Large intestine (tissue), 3 donors: ENCODE measurements around the gene DQX1. TPM values are rescaled to one million over a fixed set of nuclear protein-coding genes. Genes with fewer than 3 reads are reported as not detected.

Source experiments
- DNase-seq, 2 donors: peaks; one replicate each; pipeline versions ENCODE4 v3.0.0 to v3.0.0-alpha.2; 2013
- H3K27ac ChIP-seq: one replicate; pipeline ENCODE4 v1.5.1; 2013; ENCODE audit warnings: low read length
- H3K27me3 ChIP-seq: 2 replicates; pipeline ENCODE4 v1.6.1; 2013; ENCODE audit warnings: low read length; ENCODE audit not compliant: control insufficient read depth, insufficient read depth
- H3K36me3 ChIP-seq: 2 replicates; pipeline ENCODE4 v1.6.1; 2013; ENCODE audit warnings: low read length; ENCODE audit not compliant: control insufficient read depth, insufficient read depth
- H3K4me1 ChIP-seq: one replicate; pipeline ENCODE4 v1.6.1; 2013; ENCODE audit warnings: low read length; ENCODE audit not compliant: control insufficient read depth, insufficient read depth
- H3K4me3 ChIP-seq: one replicate; pipeline ENCODE4 v1.5.1; 2013; ENCODE audit warnings: low read length
- H3K9me3 ChIP-seq: one replicate; pipeline ENCODE4 v1.6.1; 2013; ENCODE audit warnings: mild to moderate bottlenecking, low read depth, low read length, moderate library complexity; ENCODE audit not compliant: control insufficient read depth
- WGBS: methylation state at CpG from one replicate; pipeline ENCODE4 v1.1.5; 2013; ENCODE audit warnings: low lambda C conversion rate; ENCODE audit not compliant: insufficient coverage; 5-methylcytosine and 5-hydroxymethylcytosine counted together
- polyA plus RNA-seq: library from polyadenylated mRNA; unstranded; fragments of 120-200 nt; gene quantifications from one replicate; pipeline ENCODE4 v1.2.1, GENCODE V29; 2013

The DQX1 gene
- polyA plus RNA-seq, 1 donor, result 12.9 TPM

GRCh38 chr2:74499940-74500577, 26.0 kb downstream of the DQX1 start:
- DNase-seq, result no peak
- peaks cover 41% of the 10 kb centered on the region for H3K4me1 ChIP-seq
- peaks cover 54% of the 10 kb centered on the region for H3K27me3 ChIP-seq
- H3K36me3 ChIP-seq, result peaks cover 9% of the 10 kb centered on the region
- H3K27ac ChIP-seq, result peak overlapping the region; percentile 97
- H3K4me3 ChIP-seq, result peak overlapping the region; percentile 74
- 40% methylated on average over 1 of the region's 15 CpGs for WGBS
- peaks cover 9% of the 10 kb centered on the region for H3K9me3 ChIP-seq

- Histone ChIP-seq H3K9me3 (peaks cover 9% of the 10 kb centered on the region), H3K4me3 (peak within 1 kb of the TSS; percentile 74), H3K27me3 (peaks cover 54% of the 10 kb centered on the region), H3K36me3 (peaks cover 5% of the 10 kb centered on the region), H3K27ac (peak within 1 kb of the TSS; percentile 97), H3K4me1 (peaks cover 37% of the 10 kb centered on the region)
- whole genome bisulfite sequencing, result no CpG with 5 or more reads among the region's 65 CpGs
- DNase-seq, result peak in 1 of 2 donors; percentile 81
Measured at GRCh38 chr2:74499267-74499939, 26.6 kb downstream of the DQX1 start, which contains the start of gene LBX2. LBX2 (minus strand) TSS chr2:74499603; CDS start chr2:74499537, 66 bp downstream.

- peaks cover 33% of the 10 kb centered on the region for H3K4me1 ChIP-seq
- no CpG with 5 or more reads among the region's 41 CpGs for WGBS
- H3K27ac ChIP-seq, result peak overlapping the region; percentile 97
- H3K36me3 ChIP-seq, result peaks cover 12% of the 10 kb centered on the region
- H3K27me3 ChIP-seq, result peaks cover 54% of the 10 kb centered on the region
- H3K4me3 ChIP-seq, result peak overlapping the region; percentile 74
- DNase-seq, result peak in 1 of 2 donors; percentile 71
- H3K9me3 ChIP-seq, result peaks cover 9% of the 10 kb centered on the region
Measured at GRCh38 chr2:74498500-74499266, 27.3 kb downstream of the DQX1 start.

- Histone ChIP-seq H3K36me3 (peaks cover 19% of the 10 kb centered on the region), H3K27me3 (peaks cover 52% of the 10 kb centered on the region), H3K27ac (peak overlapping the region; percentile 97), H3K9me3 (peaks cover 7% of the 10 kb centered on the region), H3K4me1 (peaks cover 37% of the 10 kb centered on the region), H3K4me3 (peak overlapping the region; percentile 74)
- DNase-seq, result peak in 1 of 2 donors; percentile 72
- no CpG with 5 or more reads among the region's 61 CpGs for WGBS
Measured at GRCh38 chr2:74497777-74498499, 28.1 kb downstream of the DQX1 start.

- peak in 1 of 2 donors; percentile 73 for DNase-seq
- peak overlapping the region; percentile 74 for H3K4me3 ChIP-seq
- H3K36me3 ChIP-seq, result peaks cover 27% of the 10 kb centered on the region
Measured at GRCh38 chr2:74496997-74497776, 28.8 kb downstream of the DQX1 start.

GRCh38 chr2:74495440-74495839, 30.6 kb downstream of the DQX1 start:
- Histone ChIP-seq H3K9me3 (peaks cover 6% of the 10 kb centered on the region), H3K4me1 (peaks cover 58% of the 10 kb centered on the region), H3K27ac (no peak overlapping the region), H3K4me3 (no peak overlapping the region), H3K27me3 (peaks cover 33% of the 10 kb centered on the region), H3K36me3 (peaks cover 43% of the 10 kb centered on the region)
- no peak for DNase-seq
- WGBS, result no CpG with 5 or more reads among the region's 1 CpG

More at GRCh38 chr2:74496997-74497776, 28.8 kb downstream of the DQX1 start:
- no CpG with 5 or more reads among the region's 19 CpGs for WGBS
- peaks cover 44% of the 10 kb centered on the region for H3K27me3 ChIP-seq
- H3K9me3 ChIP-seq, result peaks cover 6% of the 10 kb centered on the region
- peaks cover 45% of the 10 kb centered on the region for H3K4me1 ChIP-seq
- H3K27ac ChIP-seq, result peak overlapping the region; percentile 97

GRCh38 chr2:74493546-74493945, 32.5 kb downstream of the DQX1 start:
- peaks cover 73% of the 10 kb centered on the region for H3K4me1 ChIP-seq
- no peak for DNase-seq
- H3K9me3 ChIP-seq, result peaks cover 4% of the 10 kb centered on the region
- H3K36me3 ChIP-seq, result peaks cover 49% of the 10 kb centered on the region
- H3K27me3 ChIP-seq, result peaks cover 14% of the 10 kb centered on the region
- no peak overlapping the region for H3K27ac ChIP-seq
- WGBS, result no CpG with 5 or more reads among the region's 3 CpGs
- no peak overlapping the region for H3K4me3 ChIP-seq

- DNase-seq, result peak in 1 of 2 donors; percentile 81
- no peak overlapping the region for H3K4me3 ChIP-seq
- peaks cover 68% of the 10 kb centered on the region for H3K4me1 ChIP-seq
- H3K27ac ChIP-seq, result peak overlapping the region; percentile 88
- H3K9me3 ChIP-seq, result no peaks in the 10 kb centered on the region
- H3K27me3 ChIP-seq, result no peaks in the 10 kb centered on the region
- WGBS, result no CpG with 5 or more reads among the region's 12 CpGs
- H3K36me3 ChIP-seq, result peaks cover 55% of the 10 kb centered on the region
Measured at GRCh38 chr2:74491648-74492544, 34.1 kb downstream of the DQX1 start.

GRCh38 chr2:74489906-74490305, 36.1 kb downstream of the DQX1 start:
- peaks cover 55% of the 10 kb centered on the region for H3K4me1 ChIP-seq
- no CpG with 5 or more reads among the region's 9 CpGs for WGBS
- no peaks in the 10 kb centered on the region for H3K9me3 ChIP-seq
- no peak for DNase-seq
- peaks cover 61% of the 10 kb centered on the region for H3K36me3 ChIP-seq
- H3K27me3 ChIP-seq, result no peaks in the 10 kb centered on the region
- H3K4me3 ChIP-seq, result no peak overlapping the region
- H3K27ac ChIP-seq, result peak overlapping the region; percentile 88
